Hepatocyte (in vitro differentiated cells): ENCODE measurements around the gene KLKB1. TPM values are rescaled to one million over a fixed set of nuclear protein-coding genes. Genes with fewer than 3 reads are reported as not detected.

Experiments
- DNase-seq: peaks from one replicate; pipeline ENCODE4 v3.0.0-alpha.2; 2016; ENCODE audit warnings: low spot score
- H2AFZ ChIP-seq: fragments of 200-600 bp; sonication (generic); 2 replicates; pipeline ENCODE4 v1.6.0; 2016; ENCODE audit warnings: antibody characterized with exemption, mild to moderate bottlenecking
- H3K27ac ChIP-seq: fragments of 200-600 bp; sonication (generic); 2 replicates; pipeline ENCODE4 v1.5.1; 2016; ENCODE audit warnings: mild to moderate bottlenecking
- H3K27me3 ChIP-seq: fragments of 200-600 bp; sonication (generic); 2 replicates; pipeline ENCODE4 v1.6.1; 2016
- H3K36me3 ChIP-seq: fragments of 200-600 bp; sonication (generic); replicated peaks from 2 replicates; pipeline ENCODE4 v1.5.1; 2016; ENCODE audit warnings: low read depth; ENCODE audit not compliant: insufficient read depth
- H3K4me1 ChIP-seq: fragments of 200-600 bp; sonication (generic); 2 replicates; pipeline ENCODE4 v1.5.1; 2016; ENCODE audit warnings: mild to moderate bottlenecking, moderate library complexity; ENCODE audit not compliant: insufficient read depth
- H3K4me2 ChIP-seq: fragments of 200-600 bp; sonication (generic); 2 replicates; pipeline ENCODE4 v1.6.0; 2016
- H3K4me3 ChIP-seq: fragments of 200-600 bp; sonication (generic); 2 replicates; pipeline ENCODE4 v1.5.1; 2016; ENCODE audit warnings: mild to moderate bottlenecking
- H3K79me2 ChIP-seq: fragments of 200-600 bp; sonication (generic); 2 replicates; pipeline ENCODE4 v1.6.0; 2017; ENCODE audit warnings: mild to moderate bottlenecking
- H3K9me2 ChIP-seq: fragments of 200-600 bp; sonication (generic); replicated peaks from 2 replicates; pipeline ENCODE4 v1.6.0; 2017; ENCODE audit warnings: mild to moderate bottlenecking; ENCODE audit not compliant: insufficient read depth
- H3K9me3 ChIP-seq: fragments of 200-600 bp; sonication (generic); 2 replicates; pipeline ENCODE4 v1.5.1; 2016; ENCODE audit warnings: low read depth, mild to moderate bottlenecking
- H4K20me1 ChIP-seq: fragments of 200-600 bp; sonication (generic); 2 replicates; pipeline ENCODE4 v1.6.0; 2016; ENCODE audit warnings: mild to moderate bottlenecking; ENCODE audit not compliant: insufficient read depth, poor library complexity, severe bottlenecking
- CTCF ChIP-seq: fragments of 200-600 bp; sonication (generic); IDR thresholded peaks from 2 replicates; pipeline ENCODE4 v1.5.1; 2016; ENCODE audit warnings: antibody characterized with exemption, mild to moderate bottlenecking; ENCODE audit not compliant: poor library complexity
- EZH2 ChIP-seq: fragments of 200-600 bp; sonication (generic); IDR thresholded peaks from 2 replicates; pipeline ENCODE4 v1.6.1; 2016; ENCODE audit warnings: antibody characterized with exemption, mild to moderate bottlenecking, borderline replicate concordance
- EZH2phosphoT487 ChIP-seq: fragments of 200-600 bp; sonication (generic); IDR thresholded peaks from one replicate; pipeline ENCODE4 v1.6.1; 2018; ENCODE audit warnings: antibody characterized with exemption, mild to moderate bottlenecking, low read depth, moderate library complexity; ENCODE audit not compliant: unreplicated experiment, severe bottlenecking
- WGBS: methylation state at CpG from one replicate; pipeline ENCODE4 v1.1.6; 2016; ENCODE audit warnings: low lambda C conversion rate; ENCODE audit errors: missing lambda C conversion rate; 5-methylcytosine and 5-hydroxymethylcytosine counted together
- polyA plus RNA-seq: library from polyadenylated mRNA; unstranded; fragments of >200 nt; fragmentation: Nextera tagmentation; extraction: Ambion mirVana; gene quantifications from 2 replicates; pipeline ENCODE4 v1.2.1, GENCODE V29; 2016
- total RNA-seq: library from RNA; depleted of rRNA; stranded (reverse); fragments of >200 nt; gene quantifications from 2 replicates; pipeline ENCODE4 v1.2.3, GENCODE V29; 2014

KLKB1 gene
- total and polyA plus RNA-seq, 2 experiments from 2014 or later: 8.8 to 20.3 TPM

- TF ChIP-seq EZH2phosphoT487 (no peak), EZH2 (no peak), CTCF (no peak)
- H3K9me3 ChIP-seq: no peaks in the 10 kb centered on the region
These were observed 7.1 kb downstream of the KLKB1 start for GRCh38 chr4:186234367-186234766.

GRCh38 chr4:186236126-186236525, 8.8 kb downstream of the KLKB1 start:
- no peak overlapping the region for H2AFZ ChIP-seq
- no peak overlapping the region for H3K27ac ChIP-seq
- no peaks in the 10 kb centered on the region for H3K79me2 ChIP-seq
- no peaks in the 10 kb centered on the region for H4K20me1 ChIP-seq
- 89% methylated on average over 4 of the region's 4 CpGs for WGBS
- no peak for TF ChIP-seq CTCF
- no peak for TF ChIP-seq EZH2
- no peak for TF ChIP-seq EZH2phosphoT487
- H3K27me3 ChIP-seq: no peaks in the 10 kb centered on the region
- H3K9me2 ChIP-seq: no peaks in the 10 kb centered on the region
- no peaks in the 10 kb centered on the region for H3K4me1 ChIP-seq
- no peak overlapping the region for H3K4me3 ChIP-seq
- no peaks in the 10 kb centered on the region for H3K9me3 ChIP-seq
- DNase-seq: no peak
- no peak overlapping the region for H3K4me2 ChIP-seq
- no peaks in the 10 kb centered on the region for H3K36me3 ChIP-seq

More at GRCh38 chr4:186234367-186234766, 7.1 kb downstream of the KLKB1 start:
- Histone ChIP-seq H3K4me1 (no peaks in the 10 kb centered on the region), H3K4me3 (no peak overlapping the region), H3K9me2 (no peaks in the 10 kb centered on the region), H2AFZ (no peak overlapping the region), H3K79me2 (no peaks in the 10 kb centered on the region), H4K20me1 (no peaks in the 10 kb centered on the region), H3K4me2 (no peak overlapping the region), H3K27ac (no peak overlapping the region), H3K27me3 (no peaks in the 10 kb centered on the region), H3K36me3 (no peaks in the 10 kb centered on the region)
- WGBS: 79% methylated on average over 2 of the region's 2 CpGs
- DNase-seq: no peak

- Histone ChIP-seq H3K4me3 (no peak overlapping the region), H2AFZ (no peak overlapping the region), H3K36me3 (no peaks in the 10 kb centered on the region), H3K4me2 (no peak overlapping the region), H3K27me3 (no peaks in the 10 kb centered on the region), H3K27ac (no peak overlapping the region), H3K4me1 (no peaks in the 10 kb centered on the region), H3K79me2 (no peaks in the 10 kb centered on the region), H4K20me1 (no peaks in the 10 kb centered on the region), H3K9me3 (no peaks in the 10 kb centered on the region), H3K9me2 (no peaks in the 10 kb centered on the region)
- WGBS: 88% methylated on average over 7 of the region's 7 CpGs
- DNase-seq: no peak
- TF ChIP-seq EZH2: no peak
- no peak for TF ChIP-seq EZH2phosphoT487
These were observed 13.1 kb downstream of the KLKB1 start for GRCh38 chr4:186240452-186240847.

- no peaks in the 10 kb centered on the region for H3K27me3 ChIP-seq
- H3K4me1 ChIP-seq: no peaks in the 10 kb centered on the region
- no peaks in the 10 kb centered on the region for H3K36me3 ChIP-seq
- H3K4me3 ChIP-seq: no peak overlapping the region
- no peaks in the 10 kb centered on the region for H3K9me3 ChIP-seq
- no peak overlapping the region for H3K4me2 ChIP-seq
- H3K9me2 ChIP-seq: no peaks in the 10 kb centered on the region
- no peaks in the 10 kb centered on the region for H3K79me2 ChIP-seq
- no peak overlapping the region for H2AFZ ChIP-seq
- no peak for DNase-seq
- 72% methylated on average over 7 of the region's 7 CpGs for WGBS
- no peak for TF ChIP-seq EZH2phosphoT487
- H4K20me1 ChIP-seq: no peaks in the 10 kb centered on the region
- no peak overlapping the region for H3K27ac ChIP-seq
These were observed 13.7 kb downstream of the KLKB1 start for GRCh38 chr4:186240848-186241491.
